Nephron progenitor cell (in vitro differentiated cells): ENCODE results near the gene RTCB.

Source experiments
- DNase-seq: peaks from one replicate; pipeline ENCODE4 v3.0.0; 2021
- H3K27ac Mint-ChIP-seq: 2 replicates; pipeline ENCODE4 v1.8.0; 2021; ENCODE audit warnings: mild to moderate bottlenecking, moderate library complexity, mixed read lengths
- H3K27me3 Mint-ChIP-seq: 2 replicates; pipeline ENCODE4 v1.8.0; 2021; ENCODE audit warnings: mild to moderate bottlenecking, low read depth, mixed read lengths; ENCODE audit not compliant: poor library complexity
- H3K36me3 Mint-ChIP-seq: 2 replicates; pipeline ENCODE4 v1.8.0; 2021; ENCODE audit warnings: low read depth, mixed read lengths
- H3K4me1 Mint-ChIP-seq: 2 replicates; pipeline ENCODE4 v1.8.0; 2021; ENCODE audit warnings: mixed read lengths
- H3K4me3 Mint-ChIP-seq: 2 replicates; pipeline ENCODE4 v1.8.0; 2021; ENCODE audit warnings: mild to moderate bottlenecking, moderate library complexity, mixed read lengths
- H3K9me3 Mint-ChIP-seq: 2 replicates; pipeline ENCODE4 v1.8.0; 2021; ENCODE audit warnings: mild to moderate bottlenecking, moderate library complexity, mixed read lengths
- CTCF ChIP-seq: fragments of 200-600 bp; sonication (generic); IDR thresholded peaks from 2 replicates; pipeline ENCODE4 v1.5.0; 2021; ENCODE audit warnings: antibody characterized with exemption

Gene RTCB

DNA sequence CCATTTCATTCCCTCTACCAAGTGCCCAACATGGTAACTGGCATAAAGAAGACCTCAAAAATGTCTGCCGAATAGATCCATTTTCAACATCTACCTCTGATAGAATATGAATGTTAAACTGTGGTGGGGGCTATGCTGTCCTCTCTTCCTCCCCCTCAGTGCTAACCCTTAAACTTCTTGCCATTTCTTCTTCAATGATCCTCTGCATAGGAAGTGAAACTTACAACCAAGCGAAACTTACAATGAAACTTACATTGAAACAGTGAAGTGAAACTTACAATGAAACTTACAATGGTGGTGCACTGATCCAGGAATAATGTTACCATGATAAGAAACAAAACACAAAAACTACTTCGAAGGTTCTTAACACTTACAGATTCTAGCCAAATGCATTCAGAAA lies 4.7 kb downstream of the RTCB start:
- Mint-ChIP-seq H3K27ac (no peak overlapping the region), H3K4me1 (peaks cover 19% of the 10 kb centered on the region), H3K27me3 (peaks cover 3% of the 10 kb centered on the region), H3K9me3 (no peaks in the 10 kb centered on the region), H3K36me3 (peaks cover 64% of the 10 kb centered on the region), H3K4me3 (no peak overlapping the region)
- TF ChIP-seq CTCF: no peak
- no peak for DNase-seq

- TF ChIP-seq CTCF: no peak
- H3K27ac Mint-ChIP-seq: no peak overlapping the region
Measured at GRCh38 chr22:32404021-32404420, 8.0 kb downstream of the RTCB start.

DNA sequence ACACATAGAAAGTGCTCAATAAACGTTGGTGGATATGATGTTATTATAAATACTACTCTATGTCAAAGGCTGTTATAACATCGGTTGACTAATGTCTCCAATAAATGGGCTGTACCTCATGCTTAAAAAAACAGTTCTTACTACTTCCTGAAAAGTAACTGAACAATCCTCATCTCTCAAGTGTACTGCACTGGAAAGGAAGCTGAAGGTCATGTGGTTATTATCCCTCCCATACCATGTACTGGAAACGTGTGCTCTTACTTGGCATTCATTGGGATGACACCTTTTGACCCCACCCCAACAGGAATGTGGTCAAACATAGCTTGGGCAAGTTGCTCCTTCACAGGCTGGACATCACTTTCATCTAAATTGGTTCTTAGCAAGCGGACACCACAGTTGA lies 10.6 kb downstream of the RTCB start:
- Mint-ChIP-seq H3K9me3 (no peaks in the 10 kb centered on the region), H3K27ac (no peak overlapping the region), H3K4me3 (no peak overlapping the region), H3K4me1 (no peaks in the 10 kb centered on the region), H3K36me3 (peaks cover 87% of the 10 kb centered on the region), H3K27me3 (no peaks in the 10 kb centered on the region)
- DNase-seq: no peak
- no peak for TF ChIP-seq CTCF

More at GRCh38 chr22:32404021-32404420, 8.0 kb downstream of the RTCB start:
- Mint-ChIP-seq H3K36me3 (peaks cover 88% of the 10 kb centered on the region), H3K4me1 (no peaks in the 10 kb centered on the region), H3K4me3 (no peak overlapping the region), H3K9me3 (no peaks in the 10 kb centered on the region), H3K27me3 (no peaks in the 10 kb centered on the region)
- no peak for DNase-seq

DNA sequence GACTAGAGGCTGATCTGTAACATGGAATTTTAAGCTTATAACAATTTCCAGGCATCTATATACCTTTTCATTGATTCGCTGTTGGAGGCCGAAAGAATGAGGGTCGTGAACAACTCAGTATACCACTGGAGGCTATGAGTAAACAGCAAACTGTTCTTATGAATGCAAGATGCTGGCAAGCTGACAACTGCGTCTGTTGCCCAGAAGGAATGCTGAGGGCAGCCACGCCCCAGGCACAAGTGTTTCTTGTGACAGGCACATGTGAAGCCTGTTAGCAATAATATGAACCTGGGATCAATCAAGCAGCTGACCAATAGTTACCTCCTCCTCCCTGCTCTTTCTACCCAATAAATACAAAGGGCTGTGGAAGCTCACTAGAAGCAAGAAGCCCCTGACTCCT lies 15.3 kb downstream of the RTCB start:
- no peak for DNase-seq
- H3K9me3 Mint-ChIP-seq: no peaks in the 10 kb centered on the region
- no peak overlapping the region for H3K27ac Mint-ChIP-seq
- H3K4me3 Mint-ChIP-seq: no peak overlapping the region
- peaks cover 90% of the 10 kb centered on the region for H3K36me3 Mint-ChIP-seq
- no peaks in the 10 kb centered on the region for H3K27me3 Mint-ChIP-seq
- H3K4me1 Mint-ChIP-seq: no peaks in the 10 kb centered on the region
- no peak for TF ChIP-seq CTCF

GRCh38 chr22:32396255-32396654 lies 15.8 kb downstream of the RTCB start:
- no peak for DNase-seq
- Mint-ChIP-seq H3K4me3 (no peak overlapping the region), H3K27me3 (no peaks in the 10 kb centered on the region), H3K36me3 (peaks cover 88% of the 10 kb centered on the region), H3K4me1 (no peaks in the 10 kb centered on the region), H3K9me3 (no peaks in the 10 kb centered on the region), H3K27ac (no peak overlapping the region)
- no peak for TF ChIP-seq CTCF

- Mint-ChIP-seq H3K4me1 (no peaks in the 10 kb centered on the region), H3K9me3 (no peaks in the 10 kb centered on the region), H3K4me3 (no peak overlapping the region), H3K27me3 (no peaks in the 10 kb centered on the region), H3K27ac (no peak overlapping the region), H3K36me3 (peaks cover 87% of the 10 kb centered on the region)
- no peak for DNase-seq
- TF ChIP-seq CTCF: no peak
Measured at GRCh38 chr22:32395107-32395506, 16.9 kb downstream of the RTCB start.
